Right lobe of liver (tissue), 4 donors: ENCODE measurements around the gene CNTD1.

Experiments used
- CTCF ChIP-seq, 4 donors: fragments of 200-600 bp in 3 of 4; fragments of 450-650 bp in 1 of 4; IDR thresholded peaks; one replicate each; pipeline versions ENCODE4 v1.5.1 to v1.8.0; 2016 to 2022; ENCODE audit warnings: antibody characterized with exemption in 4 of 4, mild to moderate bottlenecking in 2 of 4
- POLR2A ChIP-seq: fragments of 450-650 bp; IDR thresholded peaks from one replicate; pipeline ENCODE4 v1.6.1; 2017; ENCODE audit warnings: antibody characterized with exemption, mild to moderate bottlenecking
- donor health status: DM: no; HTN: no; CAD: no.
- donor health status: DM: no; HTN: no; CAD: no.
- donor health status: DM: no; HTN: yes; CAD: no.

GRCh38 chr17:42754782-42755181 is 43.9 kb upstream of the CNTD1 start:
- TF ChIP-seq CTCF (IDR thresholded peaks at IDR 0.05) (no peak), POLR2A (no peak)
